Sigmoid colon (tissue), 7 donors: ENCODE results near the gene RAET1L. TPM values are rescaled to one million over a fixed set of nuclear protein-coding genes. Genes with fewer than 3 reads are reported as not detected.

Experiments
- DNase-seq: peaks from one replicate; pipeline ENCODE4 v3.0.0-alpha.2; 2019
- H3K27ac ChIP-seq, 4 donors: fragments of 200-600 bp; sonication (generic); one replicate each; pipeline ENCODE4 v1.5.1; 2016 to 2019; ENCODE audit warnings: mild to moderate bottlenecking in 1 of 4
- H3K27me3 ChIP-seq, 3 donors: fragments of 200-600 bp; sonication (generic); one replicate each; pipeline ENCODE4 v1.5.1; 2019; ENCODE audit warnings: mild to moderate bottlenecking in 1 of 3
- H3K36me3 ChIP-seq, 4 donors: fragments of 200-600 bp; sonication (generic); one replicate each; pipeline ENCODE4 v1.5.1; 2016 to 2019
- H3K4me1 ChIP-seq, 4 donors: fragments of 200-600 bp; sonication (generic); one replicate each; pipeline ENCODE4 v1.5.1; 2017 to 2019
- H3K4me3 ChIP-seq, 4 donors: fragments of 200-600 bp; sonication (generic); one replicate each; pipeline ENCODE4 v1.5.1; 2017 to 2019; ENCODE audit warnings: mild to moderate bottlenecking in 2 of 4, moderate library complexity in 1 of 4
- H3K9me3 ChIP-seq, 4 donors: fragments of 200-600 bp in 3 of 4; sonication (generic) in 3 of 4; one replicate each; pipeline versions ENCODE4 v1.5.1 to v1.6.1; 2013 to 2019
- EP300 ChIP-seq, 4 donors: sonication (generic); formaldehyde crosslinking; IDR thresholded peaks; one replicate each; pipeline ENCODE4 v1.6.1; 2017; ENCODE audit warnings: antibody characterized with exemption in 4 of 4
- POLR2A ChIP-seq, 2 donors: fragments of 450-650 bp; IDR thresholded peaks; one replicate each; pipeline ENCODE4 v1.6.1; 2016; ENCODE audit warnings: antibody characterized with exemption in 2 of 2, mild to moderate bottlenecking in 2 of 2, moderate library complexity in 2 of 2
- POLR2AphosphoS5 ChIP-seq, 4 donors: sonication (generic); formaldehyde crosslinking; IDR thresholded peaks; one replicate each; pipeline ENCODE4 v1.6.1; 2017; ENCODE audit warnings: antibody characterized with exemption in 4 of 4
- WGBS, 2 donors: extraction: QIAGEN DNeasy Blood & Tissue Kit; methylation state at CpG; one replicate each; pipeline ENCODE4 v1.1.7; 2013; 5-methylcytosine and 5-hydroxymethylcytosine counted together
- intact Hi-C: fragments of 100-400 bp; cut with DNase I; formaldehyde crosslinking; loops from one replicate; pipeline ENCODE4 v1.15.1; 2023
- polyA plus RNA-seq, 3 donors: library from polyadenylated mRNA; stranded (reverse); fragments of 200-250 nt; gene quantifications; one replicate each; pipeline ENCODE4 v1.2.3, GENCODE V29; 2013
- total RNA-seq, 4 donors: library from RNA; depleted of rRNA; stranded (reverse); fragments of >200 nt; gene quantifications; one replicate each; pipeline ENCODE4 v1.1.0, GENCODE V29; 2016
- TF ChIP-seq, protein P1 (sequence below), 4 experiments: fragments of 450-650 bp in 3 of 4; fragments of 200-600 bp in 1 of 4; IDR thresholded peaks; one replicate each; pipeline ENCODE4 v1.5.1; 2016 to 2019; ENCODE audit warnings: antibody characterized with exemption in 4 of 4, mild to moderate bottlenecking in 3 of 4, moderate library complexity in 2 of 4
- donor health status: healthy with polysubstance abuse.
- donor health status: Bipolar disorder and iron deficiency.
- donor health status: healthy.

RAET1L gene
- total and polyA plus RNA-seq, 7 donors = not detected

DNA sequence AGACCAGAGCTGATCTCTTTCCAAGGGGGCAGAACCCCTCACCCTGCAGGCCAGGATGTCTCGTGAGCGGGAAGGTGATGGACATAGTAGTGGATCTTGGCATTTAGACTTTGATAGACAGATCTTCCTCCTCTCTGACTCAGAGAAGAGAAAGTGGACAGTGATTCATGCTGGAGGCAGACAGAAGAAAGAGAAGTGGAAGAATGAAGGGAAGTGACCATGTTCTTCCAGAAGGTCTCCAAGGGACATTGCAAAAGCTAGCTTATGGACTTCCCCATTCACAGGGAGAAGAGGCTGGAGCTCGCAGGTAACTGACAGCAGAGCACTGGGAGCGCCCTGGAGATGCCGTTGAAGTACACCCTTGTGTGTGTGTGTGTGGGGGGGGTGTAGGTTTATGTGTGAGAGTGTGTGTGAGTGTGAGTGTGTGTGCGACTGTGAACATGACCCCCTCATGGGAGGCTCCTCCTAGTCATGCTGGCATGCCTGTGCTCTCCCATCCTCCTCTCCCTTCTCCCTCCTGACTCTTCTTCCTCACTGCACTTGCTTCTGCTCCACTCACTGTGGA lies 8.0 kb upstream of the RAET1L start:
- TF ChIP-seq EP300 (IDR thresholded peaks at IDR 0.05) = no peak
- TF ChIP-seq POLR2A (IDR thresholded peaks at IDR 0.05) = no peak
- no peak for TF ChIP-seq POLR2AphosphoS5 (IDR thresholded peaks at IDR 0.05)
- TF ChIP-seq, protein P1, sequence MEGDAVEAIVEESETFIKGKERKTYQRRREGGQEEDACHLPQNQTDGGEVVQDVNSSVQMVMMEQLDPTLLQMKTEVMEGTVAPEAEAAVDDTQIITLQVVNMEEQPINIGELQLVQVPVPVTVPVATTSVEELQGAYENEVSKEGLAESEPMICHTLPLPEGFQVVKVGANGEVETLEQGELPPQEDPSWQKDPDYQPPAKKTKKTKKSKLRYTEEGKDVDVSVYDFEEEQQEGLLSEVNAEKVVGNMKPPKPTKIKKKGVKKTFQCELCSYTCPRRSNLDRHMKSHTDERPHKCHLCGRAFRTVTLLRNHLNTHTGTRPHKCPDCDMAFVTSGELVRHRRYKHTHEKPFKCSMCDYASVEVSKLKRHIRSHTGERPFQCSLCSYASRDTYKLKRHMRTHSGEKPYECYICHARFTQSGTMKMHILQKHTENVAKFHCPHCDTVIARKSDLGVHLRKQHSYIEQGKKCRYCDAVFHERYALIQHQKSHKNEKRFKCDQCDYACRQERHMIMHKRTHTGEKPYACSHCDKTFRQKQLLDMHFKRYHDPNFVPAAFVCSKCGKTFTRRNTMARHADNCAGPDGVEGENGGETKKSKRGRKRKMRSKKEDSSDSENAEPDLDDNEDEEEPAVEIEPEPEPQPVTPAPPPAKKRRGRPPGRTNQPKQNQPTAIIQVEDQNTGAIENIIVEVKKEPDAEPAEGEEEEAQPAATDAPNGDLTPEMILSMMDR (IDR thresholded peaks at IDR 0.05) = no peak
- DNase-seq = no peak
- H3K4me3 ChIP-seq = no peak overlapping the region
- peaks cover 11 to 31% (median 16%) of the 10 kb centered on the region in 3 donors for H3K27me3 ChIP-seq
- intact Hi-C loops = no loop called here
- H3K9me3 ChIP-seq = no peaks in the 10 kb centered on the region
- H3K36me3 ChIP-seq = no peaks in the 10 kb centered on the region
- 88 to 90% methylated on average over 6 of the region's 6 CpGs for WGBS, 2 donors
- no peak overlapping the region for H3K27ac ChIP-seq
- peaks cover 0 to 12% (median 11%) of the 10 kb centered on the region in 4 donors for H3K4me1 ChIP-seq

DNA sequence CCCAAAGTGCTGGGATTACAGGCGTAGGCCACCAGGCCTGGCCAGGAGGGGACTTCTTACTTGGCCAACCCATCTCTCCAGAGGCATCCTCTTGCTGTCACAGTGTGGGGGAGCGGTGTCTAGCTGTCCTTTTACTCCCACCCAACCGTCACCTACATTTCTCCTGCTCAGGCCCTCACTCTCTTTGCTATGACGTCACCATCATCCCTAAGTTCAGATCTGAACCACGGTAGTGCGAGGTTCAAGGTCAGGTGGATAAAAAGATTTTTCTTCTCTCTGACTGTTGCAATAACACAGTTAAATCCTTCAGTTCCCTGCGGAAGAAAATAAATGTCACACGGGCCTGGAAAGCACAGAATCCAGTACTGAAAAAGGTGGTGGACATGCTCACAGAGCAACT lies 7.3 kb upstream of the RAET1L start:
- DNase-seq = no peak
- Histone ChIP-seq H3K4me1 (peaks cover 0 to 5% (median 4%) of the 10 kb centered on the region in 4 donors), H3K27ac (no peak overlapping the region), H3K9me3 (no peaks in the 10 kb centered on the region), H3K36me3 (no peaks in the 10 kb centered on the region), H3K4me3 (no peak overlapping the region), H3K27me3 (peaks cover 4 to 25% (median 9%) of the 10 kb centered on the region in 3 donors)
- WGBS, 2 donors = 89 to 91% methylated on average over 8 of the region's 8 CpGs
- TF ChIP-seq POLR2A (IDR thresholded peaks at IDR 0.05) (no peak), POLR2AphosphoS5 (IDR thresholded peaks at IDR 0.05) (no peak), EP300 (IDR thresholded peaks at IDR 0.05) (no peak)
- TF ChIP-seq, protein P1 (IDR thresholded peaks at IDR 0.05) = no peak
- intact Hi-C loops = no loop called here

DNA sequence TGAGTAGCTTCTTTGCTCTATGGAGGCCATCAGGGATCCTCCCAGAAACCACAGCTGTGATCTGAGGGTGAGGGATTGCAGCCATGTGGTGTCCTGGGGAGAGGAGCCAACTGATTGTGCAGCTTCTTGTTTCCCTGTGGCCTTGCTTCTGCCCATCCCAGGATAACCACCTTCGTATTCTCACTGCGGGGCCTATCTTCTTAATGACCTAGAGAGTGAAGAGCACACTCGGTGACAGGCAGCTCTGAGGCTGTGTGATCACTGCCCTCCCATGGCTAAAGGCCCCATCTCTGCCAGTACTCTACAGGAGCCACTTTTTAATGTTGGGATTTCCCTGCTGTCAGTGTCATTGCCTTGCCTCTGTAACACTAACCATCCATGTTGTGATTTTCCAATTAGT lies 5.3 kb upstream of the RAET1L start:
- H3K36me3 ChIP-seq = no peaks in the 10 kb centered on the region
- H3K27ac ChIP-seq = no peak overlapping the region
- intact Hi-C loops = no loop called here
- no peak for TF ChIP-seq EP300 (IDR thresholded peaks at IDR 0.05)
- H3K27me3 ChIP-seq = peaks cover 0 to 25% (median 16%) of the 10 kb centered on the region in 3 donors
- WGBS, 2 donors = 91% methylated on average over 3 of the region's 3 CpGs
- DNase-seq = no peak
- no peaks in the 10 kb centered on the region for H3K9me3 ChIP-seq
- H3K4me1 ChIP-seq = peaks cover 0 to 6% (median 4%) of the 10 kb centered on the region in 4 donors
- no peak overlapping the region for H3K4me3 ChIP-seq

DNA sequence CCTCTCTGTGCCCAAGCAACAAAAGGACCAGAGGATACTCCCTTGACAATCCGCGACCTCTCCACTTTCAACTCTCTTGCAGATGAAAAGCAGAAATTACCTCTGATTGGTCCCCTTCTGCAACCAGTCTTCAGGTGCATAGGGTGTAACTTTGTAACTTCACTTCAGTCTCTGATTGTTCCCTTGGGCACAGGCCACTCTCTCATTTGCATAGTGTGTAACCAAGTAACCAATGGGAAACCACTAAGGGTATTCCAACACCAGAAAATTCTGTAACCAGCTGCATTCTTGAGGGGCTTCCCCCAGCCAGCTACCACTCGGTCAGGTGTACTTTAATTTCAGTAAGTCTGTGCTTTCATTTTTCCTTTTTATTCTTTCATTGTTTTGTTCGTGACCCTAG lies 4.4 kb upstream of the RAET1L start:
- 74 to 80% methylated on average over 4 of the region's 4 CpGs for WGBS, 2 donors

DNA sequence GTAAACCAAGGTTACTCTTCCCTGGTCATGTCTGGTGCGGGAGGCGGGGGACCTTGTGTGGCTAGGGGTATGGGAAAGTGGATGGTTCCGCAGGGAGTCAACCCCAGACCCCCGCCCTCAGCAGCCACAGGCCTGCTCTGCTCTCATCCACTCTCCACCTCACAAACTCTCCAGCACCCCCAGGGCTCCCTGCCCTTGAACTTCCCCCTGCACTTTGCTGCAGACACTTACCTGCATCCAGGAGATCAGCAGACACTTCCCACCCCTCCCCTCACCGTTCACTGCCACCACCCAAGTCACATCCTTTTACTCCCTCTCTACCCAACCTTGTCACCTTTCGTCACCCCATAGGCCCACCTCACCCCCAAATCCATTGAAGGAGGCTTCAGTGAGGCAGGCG lies 3.9 kb upstream of the RAET1L start:
- H3K9me3 ChIP-seq = no peaks in the 10 kb centered on the region
- intact Hi-C loops = no loop called here
- no peak for TF ChIP-seq POLR2A (IDR thresholded peaks at IDR 0.05)
- TF ChIP-seq, protein P1 (IDR thresholded peaks at IDR 0.05) = no peak
- TF ChIP-seq EP300 (IDR thresholded peaks at IDR 0.05) = no peak
- no peak for TF ChIP-seq POLR2AphosphoS5 (IDR thresholded peaks at IDR 0.05)
- H3K27ac ChIP-seq = no peak overlapping the region
- 86 to 87% methylated on average over 7 of the region's 7 CpGs for WGBS, 2 donors
- DNase-seq = no peak
- peaks cover 7 to 34% (median 22%) of the 10 kb centered on the region in 3 donors for H3K27me3 ChIP-seq
- no peak overlapping the region for H3K4me3 ChIP-seq
- no peaks in the 10 kb centered on the region for H3K36me3 ChIP-seq
- H3K4me1 ChIP-seq = peaks cover 0 to 15% (median 14%) of the 10 kb centered on the region in 4 donors

More for the DNA sequence above, 4.4 kb upstream of the RAET1L start:
- Histone ChIP-seq H3K36me3 (no peaks in the 10 kb centered on the region), H3K4me3 (no peak overlapping the region), H3K9me3 (no peaks in the 10 kb centered on the region), H3K4me1 (peaks cover 0 to 14% (median 13%) of the 10 kb centered on the region in 4 donors), H3K27me3 (peaks cover 4 to 29% (median 19%) of the 10 kb centered on the region in 3 donors), H3K27ac (no peak overlapping the region)
- intact Hi-C loops = no loop called here
- TF ChIP-seq, protein P1 (IDR thresholded peaks at IDR 0.05) = no peak
- TF ChIP-seq POLR2A (IDR thresholded peaks at IDR 0.05) (no peak), EP300 (IDR thresholded peaks at IDR 0.05) (no peak), POLR2AphosphoS5 (IDR thresholded peaks at IDR 0.05) (no peak)
- no peak for DNase-seq
